ENCODE measurements around the gene MTHFD1L.

The MTHFD1L gene

GRCh38 chr6:150899231-150899630, 33.7 kb downstream of the MTHFD1L start:
- no peak for DNase-seq

DNA sequence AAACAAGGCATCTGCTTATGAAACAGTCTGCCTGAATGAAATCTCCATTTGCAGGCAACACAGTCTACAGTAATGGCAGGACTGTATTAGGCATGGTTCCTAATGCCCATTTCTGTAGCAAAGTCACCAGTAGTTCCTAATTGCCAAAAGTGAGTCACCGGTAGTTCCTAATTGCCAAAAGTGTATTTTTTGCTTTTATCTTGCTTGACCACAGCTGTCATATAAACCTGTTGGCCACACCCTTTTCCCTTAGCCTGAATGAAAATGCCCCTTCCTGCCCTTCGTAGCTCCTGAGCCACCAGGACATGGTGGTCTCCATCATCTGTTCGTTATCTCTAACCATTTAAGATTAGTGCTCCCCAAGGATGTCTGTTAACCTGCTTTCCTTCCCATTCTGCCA, 34.5 kb downstream of the MTHFD1L start:
- DNase-seq: no peak

DNA sequence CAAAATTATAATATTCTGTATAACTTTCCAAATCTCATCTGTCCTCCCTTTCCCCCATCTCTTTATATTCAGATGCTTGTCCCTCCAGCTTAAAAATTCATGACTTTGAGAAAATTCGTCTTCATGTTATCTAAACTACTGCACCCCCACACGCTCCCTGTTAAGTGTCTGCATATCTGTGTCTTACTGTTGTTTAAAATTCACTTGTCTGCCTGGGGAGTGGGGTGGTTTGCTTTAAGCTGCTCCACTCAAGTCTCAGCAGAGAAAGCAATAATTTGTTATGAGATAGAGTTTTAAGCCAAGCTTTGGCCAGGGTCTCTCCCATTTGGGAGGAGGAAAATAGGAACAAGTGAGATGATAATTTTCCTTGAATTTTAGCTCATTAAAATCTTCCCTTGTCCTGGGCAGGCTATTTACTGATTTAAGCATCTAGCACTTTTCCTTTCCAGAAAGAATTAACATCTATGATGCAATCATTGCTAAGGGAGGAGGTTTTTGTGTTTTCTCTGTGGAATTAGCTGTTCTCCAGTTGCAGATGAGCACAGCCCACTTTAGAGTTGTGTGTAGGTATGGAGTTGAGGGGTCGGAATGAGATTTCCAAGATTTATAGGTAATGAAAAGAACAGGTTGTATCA, 36.8 kb downstream of the MTHFD1L start:
- DNase-seq: no peak

DNA sequence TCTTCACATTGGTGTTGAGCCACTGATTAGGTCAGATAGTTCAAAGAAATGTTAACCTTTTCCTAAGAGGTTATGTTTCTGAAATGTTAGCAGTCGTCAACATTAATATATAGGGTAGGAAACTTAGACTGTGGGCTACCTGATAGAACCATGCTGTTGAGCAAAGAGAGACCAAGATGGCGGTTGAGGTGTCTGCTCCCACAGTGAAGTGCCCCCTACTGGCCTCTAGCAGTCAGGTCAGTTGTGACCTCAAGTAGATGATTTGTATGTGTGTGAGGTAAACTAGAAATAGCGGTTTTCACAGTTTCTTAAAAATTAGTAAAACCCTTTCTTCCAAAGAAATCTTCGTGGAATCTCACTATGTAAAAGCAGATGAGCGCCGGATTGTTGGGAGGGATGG, 40.3 kb downstream of the MTHFD1L start:
- DNase-seq: no peak

GRCh38 chr6:150906641-150907326, 41.3 kb downstream of the MTHFD1L start:
- no peak for DNase-seq

- DNase-seq: no peak
These were observed 41.9 kb downstream of the MTHFD1L start for GRCh38 chr6:150907383-150907782.

DNA sequence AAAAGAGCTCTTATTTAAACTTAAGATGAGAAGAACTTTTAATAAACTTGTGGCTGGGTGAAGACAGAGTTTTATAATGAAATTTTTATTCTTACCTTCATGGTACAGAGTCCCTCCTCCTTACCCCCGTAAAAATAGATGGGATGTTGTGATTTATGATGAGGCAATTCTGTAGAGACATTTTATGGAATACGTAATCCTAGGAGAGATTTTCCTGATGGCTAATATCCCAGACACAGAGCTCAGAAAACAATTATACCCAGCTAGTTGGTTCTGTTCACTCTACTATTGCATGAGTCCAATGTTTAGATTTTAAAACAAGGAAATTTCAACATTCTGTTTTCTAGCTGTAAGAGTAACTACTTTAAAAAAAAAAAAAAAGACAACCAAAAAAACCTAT, 43.4 kb downstream of the MTHFD1L start:
- no peak for DNase-seq

- DNase-seq: no peak
These were observed 45.1 kb downstream of the MTHFD1L start for GRCh38 chr6:150910561-150910960.

GRCh38 chr6:150914372-150914771, 48.9 kb downstream of the MTHFD1L start:
- DNase-seq: no peak

- no peak for DNase-seq
These were observed 49.8 kb downstream of the MTHFD1L start for GRCh38 chr6:150915131-150915879.

GRCh38 chr6:150915880-150916265, 50.4 kb downstream of the MTHFD1L start:
- no peak for DNase-seq

DNA sequence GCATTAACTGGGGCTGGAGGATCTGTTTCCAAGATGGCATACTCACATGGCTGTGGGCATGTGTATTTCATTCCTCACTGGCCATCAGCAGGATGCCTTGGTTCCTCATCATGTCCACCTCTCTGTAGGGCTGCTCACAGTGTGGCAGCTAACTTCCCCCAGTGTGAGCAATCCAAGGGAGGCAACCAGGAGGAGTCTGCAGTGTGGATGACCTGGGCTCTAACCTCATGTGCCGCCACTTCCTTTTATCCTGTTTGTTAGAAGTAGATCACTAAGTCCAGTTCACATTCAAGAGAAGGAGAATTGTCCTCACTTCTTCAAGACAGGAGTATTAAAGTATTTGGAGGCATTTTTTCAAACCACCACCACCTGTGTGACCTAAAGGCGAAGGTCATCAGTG, 54.4 kb downstream of the MTHFD1L start:
- no peak for DNase-seq

- no peak for DNase-seq
These were observed 56.6 kb downstream of the MTHFD1L start for GRCh38 chr6:150922137-150922536.

GRCh38 chr6:150924808-150925589, 59.5 kb downstream of the MTHFD1L start:
- no peak for DNase-seq

DNA sequence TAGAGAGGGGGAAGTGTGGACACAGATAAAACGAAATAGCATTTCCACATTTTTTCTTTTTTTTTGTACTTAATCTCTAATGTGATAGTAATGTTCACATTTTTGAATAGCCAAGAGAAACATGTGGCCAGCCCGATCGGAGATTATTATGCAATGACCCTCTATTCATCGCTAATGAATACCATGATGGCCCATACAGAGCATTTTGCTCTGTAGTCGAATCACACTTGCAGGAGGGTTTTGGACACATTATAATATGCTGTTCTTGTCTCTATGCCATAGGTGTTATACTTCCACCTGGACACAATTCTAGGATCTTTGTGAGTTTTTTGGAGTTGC, 60.1 kb downstream of the MTHFD1L start:
- no peak for DNase-seq

GRCh38 chr6:150925976-150926375, 60.5 kb downstream of the MTHFD1L start:
- DNase-seq: no peak

- no peak for DNase-seq
These were observed 63.4 kb downstream of the MTHFD1L start for GRCh38 chr6:150928882-150929281.

GRCh38 chr6:150929416-150929815, 63.9 kb downstream of the MTHFD1L start:
- DNase-seq: no peak

DNA sequence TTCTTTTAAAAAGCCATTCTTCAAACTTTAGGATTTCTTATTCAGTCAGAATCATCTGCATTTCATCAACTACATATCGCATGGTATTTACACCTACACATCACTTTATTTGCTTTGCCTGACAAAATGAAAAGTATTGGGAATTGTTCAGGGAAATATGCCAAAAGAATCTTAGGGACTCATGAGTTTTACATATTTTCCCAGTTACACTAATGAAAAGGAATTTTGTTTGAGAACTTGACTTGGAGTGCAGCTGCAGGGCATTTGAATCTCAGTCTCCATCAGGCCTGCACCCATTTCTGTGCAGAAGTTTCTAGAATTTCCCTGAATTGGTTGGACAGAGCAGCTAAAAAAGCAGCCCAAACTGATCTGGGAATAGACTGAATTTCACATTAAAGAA, 65.3 kb downstream of the MTHFD1L start:
- no peak for DNase-seq

DNA sequence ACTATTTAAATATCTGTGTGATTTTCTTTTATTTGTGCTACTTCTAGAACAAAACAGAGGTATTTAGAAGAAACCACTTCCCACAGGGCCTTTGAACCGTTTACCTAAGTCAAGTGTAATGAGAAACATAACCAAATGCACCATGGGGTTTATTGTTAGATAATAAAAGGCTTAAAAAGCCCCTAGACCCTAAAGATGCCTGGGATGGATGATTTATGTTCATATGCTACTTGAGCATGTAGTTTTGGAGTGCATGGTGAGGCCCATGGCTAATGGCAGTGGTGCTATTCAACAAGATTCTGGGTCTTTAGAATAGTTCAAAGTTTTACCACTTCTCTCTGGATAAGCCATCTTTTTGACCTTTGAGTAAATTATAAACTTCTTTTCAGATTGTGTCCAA, 65.9 kb downstream of the MTHFD1L start:
- no peak for DNase-seq

DNA sequence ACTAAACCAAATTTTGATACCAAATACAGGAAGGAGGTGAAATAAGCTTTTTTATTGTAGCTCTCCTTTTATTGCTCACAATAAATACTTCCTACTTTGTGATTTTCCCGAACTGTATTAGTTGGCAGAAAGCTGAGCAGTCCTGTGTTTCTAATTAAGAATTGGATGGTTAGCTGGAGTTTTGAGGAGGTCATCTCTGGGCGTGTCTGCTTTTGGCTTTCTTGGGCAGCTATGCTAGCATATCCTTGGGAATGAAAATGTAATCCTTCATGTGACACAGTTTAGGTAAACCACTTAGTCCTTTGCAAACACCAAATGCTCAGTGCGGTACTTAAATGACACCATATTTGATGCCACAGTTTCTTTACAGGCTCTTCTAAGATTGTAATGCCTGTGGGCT, 67.5 kb downstream of the MTHFD1L start:
- no peak for DNase-seq

DNA sequence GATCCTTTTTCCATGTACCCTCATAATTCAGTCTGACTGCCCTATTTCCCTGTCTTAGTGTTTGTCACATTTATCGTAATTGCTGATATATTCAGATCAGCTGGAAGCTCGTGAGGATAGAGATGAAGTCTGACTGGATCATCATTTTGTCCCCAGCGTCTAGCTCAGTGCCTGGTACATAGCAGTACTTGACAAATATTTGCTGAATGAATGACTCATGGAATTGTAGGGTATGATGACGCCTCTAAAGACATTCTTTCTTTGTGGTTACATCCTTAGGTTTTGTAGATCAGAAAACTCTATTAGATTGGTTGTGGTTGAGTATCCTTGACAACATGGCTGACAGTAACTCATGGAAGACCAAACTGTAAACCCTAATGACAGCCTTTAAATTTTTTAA, 68.9 kb downstream of the MTHFD1L start:
- DNase-seq: no peak

DNA sequence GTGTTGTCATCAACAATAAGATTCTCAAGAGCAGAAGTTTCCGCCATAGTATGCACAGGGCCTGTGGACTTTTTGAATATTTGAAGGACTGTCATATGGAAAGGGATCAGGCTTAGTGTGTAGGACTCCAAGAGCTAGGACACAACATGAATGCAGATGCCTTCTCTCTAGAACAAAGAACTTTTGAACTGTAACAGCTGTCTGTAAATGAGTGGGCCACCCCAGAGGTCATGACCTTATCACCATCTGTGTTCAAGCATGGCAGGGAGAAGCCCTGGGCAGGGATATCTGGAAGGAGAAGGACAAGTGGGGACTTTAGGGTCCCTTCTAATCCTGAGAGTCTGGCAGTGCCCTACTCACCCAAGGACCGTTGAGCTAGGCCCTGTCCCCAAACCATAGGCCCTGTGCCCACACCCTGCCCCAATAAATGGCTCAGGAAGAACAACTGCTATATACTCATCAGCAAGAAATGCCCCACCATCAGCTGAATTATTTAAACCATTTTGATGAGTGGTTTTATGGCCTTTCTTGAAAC, 70.6 kb downstream of the MTHFD1L start:
- DNase-seq: no peak
